Keratinocyte (primary cell): ENCODE results near the gene TMEM120B. TPM values are rescaled to one million over a fixed set of nuclear protein-coding genes. Genes with fewer than 3 reads are reported as not detected.

Experiments used
- DNase-seq: peaks from one replicate; pipeline ENCODE4 v3.0.0-alpha.2; 2011; ENCODE audit warnings: low read depth, missing footprints, low spot score
- FAIRE-seq: peaks from 2 replicates; lab custom pipeline; 2011; peaks lifted over from hg19 to GRCh38; lab: Jason Lieb, UNC
- H2AFZ ChIP-seq: 2 replicates; pipeline ENCODE4 v1.6.0; 2012; ENCODE audit warnings: low read length, control low read depth, inconsistent platforms; ENCODE audit not compliant: control insufficient read depth
- H3K27ac ChIP-seq: 2 replicates; pipeline ENCODE4 v1.5.1; 2011; ENCODE audit warnings: low read length; ENCODE audit not compliant: control insufficient read depth, insufficient read depth
- H3K27me3 ChIP-seq: 3 replicates; pipeline ENCODE4 v1.6.0; 2011; ENCODE audit warnings: low read length; ENCODE audit not compliant: control insufficient read depth, insufficient read depth; ENCODE audit errors: extremely low read depth
- H3K36me3 ChIP-seq, 2 experiments: 2 replicates in 1 of 2; 3 replicates in 1 of 2; pipeline ENCODE4 v1.5.1; 2011; ENCODE audit warnings: low read length in 2 of 2, mild to moderate bottlenecking in 1 of 2; ENCODE audit not compliant: control insufficient read depth in 2 of 2, insufficient read depth in 2 of 2; ENCODE audit errors: extremely low read depth in 1 of 2
- H3K4me1 ChIP-seq: 3 replicates; pipeline ENCODE4 v1.5.1; 2011; ENCODE audit warnings: low read length; ENCODE audit not compliant: control insufficient read depth, insufficient read depth; ENCODE audit errors: extremely low read depth
- H3K4me2 ChIP-seq: 3 replicates; pipeline ENCODE4 v1.6.0; 2011; ENCODE audit warnings: low read depth, low read length; ENCODE audit not compliant: control insufficient read depth, insufficient read depth; ENCODE audit errors: extremely low read depth
- H3K4me3 ChIP-seq, 3 experiments: fragments of 200-600 bp in 1 of 3; sonication (generic) in 1 of 3; 2 replicates in 2 of 3; 3 replicates in 1 of 3; pipeline ENCODE4 v1.5.1; 2011 to 2016; ENCODE audit warnings: low read length in 3 of 3, mild to moderate bottlenecking in 3 of 3, control low read depth in 2 of 3, inconsistent platforms in 1 of 3, low read depth in 1 of 3, mixed read lengths in 1 of 3, mixed run types in 1 of 3, moderate library complexity in 1 of 3; ENCODE audit not compliant: control insufficient read depth in 2 of 3, insufficient read depth in 2 of 3; ENCODE audit errors: extremely low read depth in 1 of 3
- H3K79me2 ChIP-seq: 2 replicates; pipeline ENCODE4 v1.6.0; 2012; ENCODE audit warnings: low read length; ENCODE audit not compliant: control insufficient read depth, insufficient read depth
- H3K9ac ChIP-seq: 3 replicates; pipeline ENCODE4 v1.6.0; 2011; ENCODE audit warnings: low read length; ENCODE audit not compliant: control insufficient read depth, insufficient read depth; ENCODE audit errors: extremely low read depth
- H3K9me1 ChIP-seq: 3 replicates; pipeline ENCODE4 v1.6.0; 2011; ENCODE audit warnings: low read length; ENCODE audit not compliant: control insufficient read depth, insufficient read depth; ENCODE audit errors: extremely low read depth
- H3K9me3 ChIP-seq: 2 replicates; pipeline ENCODE4 v1.5.1; 2012; ENCODE audit warnings: low read depth, low read length; ENCODE audit not compliant: control insufficient read depth
- H4K20me1 ChIP-seq: 3 replicates; pipeline ENCODE4 v1.6.0; 2011; ENCODE audit warnings: low read length; ENCODE audit not compliant: control insufficient read depth, insufficient read depth; ENCODE audit errors: extremely low read depth
- CTCF ChIP-seq, 3 experiments: IDR thresholded peaks in 1 of 3; conservative IDR thresholded peaks in 1 of 3; optimal IDR thresholded peaks in 1 of 3; 2 replicates in 2 of 3; 3 replicates in 1 of 3; pipeline versions ENCODE3 to v1.5.1; 2011; ENCODE audit warnings: low read length in 3 of 3, mild to moderate bottlenecking in 3 of 3, moderate library complexity in 2 of 3, control low read depth in 1 of 3, inconsistent platforms in 1 of 3; ENCODE audit not compliant: insufficient read depth in 2 of 3; ENCODE audit errors: extremely low read depth in 1 of 3
- EZH2 ChIP-seq: IDR thresholded peaks from one replicate; pipeline ENCODE4 v1.6.1; 2012; ENCODE audit warnings: inconsistent platforms, mild to moderate bottlenecking, low read length, moderate library complexity
- dilution Hi-C: fragments of 300-500 bp; cut with MboI; formaldehyde crosslinking; loops from one replicate; pipeline ENCODE4 v1.7.0; 2020; ENCODE audit warnings: low sequenced_read_pairs; ENCODE audit not compliant: extremely low pct_ligation_motif_present
- polyA plus RNA-seq, 5 experiments: library from polyadenylated mRNA; depleted of rRNA in 3 of 5; stranded (reverse) in 3 of 5; stranded (forward) in 1 of 5; unstranded in 1 of 5; fragments of >200 nt; gene quantifications; 1 replicate in 1 of 5; 2 replicates in 3 of 5; 3 replicates in 1 of 5; pipeline versions ENCODE4 v1.2.1 to v1.2.3, GENCODE V29; 2011 to 2012; ENCODE audit warnings: missing spikeins in 2 of 5, low read depth in 1 of 5, low replicate concordance in 1 of 5

TMEM120B gene
- polyA plus RNA-seq, 1 donor (not counting 4 experiments of a cell fraction or from before 2014, with no cell fraction given) = 6.9 TPM

GRCh38 chr12:121775501-121775900 lies 62.9 kb downstream of the TMEM120B start:
- Histone ChIP-seq H3K9ac (no peak overlapping the region), H3K27me3 (no peaks in the 10 kb centered on the region), H3K36me3 (peaks cover 0 to 5% of the 10 kb centered on the region in 2 experiments), H2AFZ (no peak overlapping the region), H3K4me2 (no peak overlapping the region), H3K27ac (no peak overlapping the region), H3K9me3 (no peaks in the 10 kb centered on the region), H4K20me1 (no peaks in the 10 kb centered on the region), H3K9me1 (no peaks in the 10 kb centered on the region), H3K79me2 (no peaks in the 10 kb centered on the region), H3K4me1 (peaks cover 3% of the 10 kb centered on the region), H3K4me3 (no peak overlapping the region)
- dilution Hi-C loops = no loop called here
- FAIRE-seq (no peak), DNase-seq (no peak)
- TF ChIP-seq CTCF (optimal IDR thresholded peaks at IDR 0.05 in 1 of 3, IDR thresholded peaks at IDR 0.05 in 1 of 3, conservative IDR thresholded peaks at IDR 0.05 in 1 of 3; ENCODE audit: extremely low read depth in 1 of 3, insufficient read depth in 2 of 3, low read length in 3 of 3) (no peak), EZH2 (no peak)

- H3K27me3 ChIP-seq = no peaks in the 10 kb centered on the region
- no peaks in the 10 kb centered on the region for H4K20me1 ChIP-seq
- H3K36me3 ChIP-seq = peaks cover 0 to 6% of the 10 kb centered on the region in 2 experiments
- H3K4me1 ChIP-seq = peaks cover 5% of the 10 kb centered on the region
- no peak overlapping the region for H3K27ac ChIP-seq
- no peaks in the 10 kb centered on the region for H3K9me3 ChIP-seq
- FAIRE-seq = no peak
- TF ChIP-seq CTCF (optimal IDR thresholded peaks at IDR 0.05 in 1 of 3, IDR thresholded peaks at IDR 0.05 in 1 of 3, conservative IDR thresholded peaks at IDR 0.05 in 1 of 3; ENCODE audit: extremely low read depth in 1 of 3, insufficient read depth in 2 of 3, low read length in 3 of 3) (peak; percentile 64 to 91 (median 85)), EZH2 (no peak)
- H3K4me3 ChIP-seq = no peak overlapping the region
- H3K9ac ChIP-seq = no peak overlapping the region
- DNase-seq = no peak
- H3K79me2 ChIP-seq = no peaks in the 10 kb centered on the region
- H3K4me2 ChIP-seq = no peak overlapping the region
- dilution Hi-C loops = no loop called here
- no peak overlapping the region for H2AFZ ChIP-seq
- H3K9me1 ChIP-seq = no peaks in the 10 kb centered on the region
Measured at GRCh38 chr12:121776190-121777098, 63.9 kb downstream of the TMEM120B start.
